Measurements from ENCODE around the gene CLCN5.

CLCN5 gene

DNA sequence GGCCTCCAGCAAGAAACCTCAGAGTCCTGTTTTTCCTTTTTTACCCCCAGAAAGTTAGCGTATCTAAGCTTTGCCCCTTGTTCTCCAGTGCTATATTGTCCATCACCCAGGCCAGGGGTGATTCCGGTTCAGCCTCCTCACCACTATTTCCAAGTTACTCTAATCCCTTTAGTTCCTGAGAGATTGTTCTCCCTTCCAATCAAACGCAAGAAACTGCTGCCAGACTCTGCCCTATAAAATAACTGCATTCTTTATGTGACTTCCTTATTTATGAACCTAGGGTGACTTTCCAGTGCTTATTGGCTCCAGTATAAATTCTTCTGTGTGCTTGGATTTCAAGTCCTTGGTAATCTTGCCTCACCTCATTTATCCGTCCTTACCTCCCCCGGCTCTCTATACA, 65.7 kb downstream of the CLCN5 start:
- Histone ChIP-seq H3K27me3 (ENCODE audit: control insufficient read depth, insufficient read depth, low read length) (peaks cover 3% of the 10 kb centered on the region), H3K4me1 (ENCODE audit: control insufficient read depth, insufficient read depth, low read length) (no peaks in the 10 kb centered on the region), H3K27ac (ENCODE audit: low read depth, low read length) (no peak overlapping the region), H3K36me3 (ENCODE audit: control insufficient read depth, insufficient read depth, low read length) (no peaks in the 10 kb centered on the region), H3K9ac (ENCODE audit: low read length) (no peak overlapping the region), H3K4me3 (ENCODE audit: low read length) (no peak overlapping the region)

DNA sequence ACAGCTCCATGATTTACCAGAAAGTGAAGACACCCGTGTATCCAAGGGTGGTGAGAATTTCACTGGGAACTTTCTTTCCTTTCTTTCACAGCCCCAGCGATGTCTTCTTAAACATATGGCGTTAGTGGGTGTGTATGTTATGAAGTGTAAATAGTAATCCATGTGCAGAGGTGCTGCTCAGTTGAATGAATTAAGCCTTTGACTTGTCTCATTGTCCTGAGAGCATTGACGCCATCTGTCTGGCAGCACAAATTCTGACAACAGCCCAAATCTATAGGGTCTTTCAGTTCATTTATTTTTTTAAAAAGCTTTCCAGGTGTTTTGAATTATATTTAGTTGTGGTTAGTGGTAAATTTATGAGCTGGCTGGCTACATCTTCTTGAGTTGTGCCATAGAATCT, 69.4 kb downstream of the CLCN5 start:
- Histone ChIP-seq H3K4me1 (ENCODE audit: control insufficient read depth, insufficient read depth, low read length) (no peaks in the 10 kb centered on the region), H3K27me3 (ENCODE audit: control insufficient read depth, insufficient read depth, low read length) (peaks cover 3% of the 10 kb centered on the region), H3K36me3 (ENCODE audit: control insufficient read depth, insufficient read depth, low read length) (no peaks in the 10 kb centered on the region), H3K9ac (ENCODE audit: low read length) (no peak overlapping the region), H3K27ac (ENCODE audit: low read depth, low read length) (no peak overlapping the region), H3K4me3 (ENCODE audit: low read length) (no peak overlapping the region)

DNA sequence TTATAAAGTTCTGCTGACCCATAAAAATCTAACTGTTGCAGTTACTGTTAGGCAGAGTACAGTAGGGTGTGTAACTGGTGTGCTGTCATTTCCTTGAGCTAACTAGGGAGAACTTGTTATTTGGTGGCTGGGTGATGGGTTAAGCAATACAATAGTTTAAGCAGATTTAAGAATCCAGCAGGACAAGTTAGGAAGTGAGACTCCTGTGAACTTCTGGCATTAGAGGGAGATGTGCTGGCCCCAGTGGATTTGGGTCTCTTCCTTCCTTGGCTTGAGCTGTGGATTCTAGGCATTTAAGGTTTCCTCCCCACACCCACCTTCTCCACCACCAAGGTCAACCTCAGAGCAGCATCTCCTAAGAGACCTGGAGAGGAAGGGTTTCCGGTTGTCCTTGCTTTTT, 70.5 kb downstream of the CLCN5 start:
- H3K27ac ChIP-seq (ENCODE audit: low read depth, low read length) = no peak overlapping the region
- H3K9ac ChIP-seq (ENCODE audit: low read length) = no peak overlapping the region
- H3K4me1 ChIP-seq (ENCODE audit: control insufficient read depth, insufficient read depth, low read length) = no peaks in the 10 kb centered on the region
- no peak overlapping the region for H3K4me3 ChIP-seq (ENCODE audit: low read length)
- peaks cover 3% of the 10 kb centered on the region for H3K27me3 ChIP-seq (ENCODE audit: control insufficient read depth, insufficient read depth, low read length)
- H3K36me3 ChIP-seq (ENCODE audit: control insufficient read depth, insufficient read depth, low read length) = no peaks in the 10 kb centered on the region

DNA sequence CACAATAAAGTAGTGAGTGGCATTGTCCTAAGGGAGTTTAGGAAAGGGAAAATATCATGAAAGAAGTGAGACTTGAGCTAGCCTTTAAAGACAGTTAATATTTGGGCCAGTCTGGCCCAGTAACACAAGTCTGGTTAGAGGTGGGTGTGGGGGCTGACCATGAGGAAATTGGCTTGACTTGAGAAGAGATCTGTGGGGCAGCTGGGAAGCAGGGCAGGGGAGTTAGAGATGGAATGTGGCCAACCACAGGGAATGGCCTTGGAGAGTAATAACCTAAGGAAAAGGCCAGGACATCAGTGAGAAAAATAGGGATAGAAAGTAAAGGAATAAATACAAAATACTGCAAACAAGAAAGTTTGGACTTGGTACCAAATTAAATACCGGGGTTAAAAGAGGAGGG, 71.3 kb downstream of the CLCN5 start:
- H3K4me1 ChIP-seq (ENCODE audit: control insufficient read depth, insufficient read depth, low read length) = no peaks in the 10 kb centered on the region
- no peak overlapping the region for H3K9ac ChIP-seq (ENCODE audit: low read length)
- no peak overlapping the region for H3K4me3 ChIP-seq (ENCODE audit: low read length)
- H3K36me3 ChIP-seq (ENCODE audit: control insufficient read depth, insufficient read depth, low read length) = no peaks in the 10 kb centered on the region
- H3K27me3 ChIP-seq (ENCODE audit: control insufficient read depth, insufficient read depth, low read length) = peaks cover 3% of the 10 kb centered on the region
- no peak overlapping the region for H3K27ac ChIP-seq (ENCODE audit: low read depth, low read length)

DNA sequence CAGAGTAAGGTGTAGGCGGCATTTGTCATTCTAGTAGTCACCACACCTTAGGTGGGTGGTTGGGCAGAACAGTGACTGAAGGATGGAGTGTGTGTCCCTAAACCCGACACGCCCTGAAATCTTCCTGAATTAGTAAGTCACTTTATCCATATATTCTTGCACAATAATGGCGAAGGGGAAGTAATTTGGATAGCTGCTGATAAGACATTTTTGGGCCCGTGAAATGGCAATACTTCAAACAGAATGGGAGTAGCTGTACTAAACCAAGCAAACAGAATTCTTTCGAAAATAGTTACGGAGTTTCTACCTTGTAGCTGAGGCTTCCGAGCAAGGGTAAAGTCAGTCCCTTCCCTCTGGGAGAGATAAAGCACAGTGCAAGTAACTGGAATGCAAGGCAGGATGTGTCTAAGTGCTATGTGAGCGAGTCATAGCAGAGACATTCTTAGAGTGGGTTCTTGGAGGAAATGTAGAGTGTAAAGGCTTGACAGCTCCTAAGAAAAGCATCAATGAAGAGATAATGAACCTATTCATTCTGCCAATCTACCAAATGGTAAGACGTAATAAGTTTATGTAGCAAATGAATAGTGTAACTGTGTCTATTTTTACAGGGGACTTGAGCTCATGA, 72.8 kb downstream of the CLCN5 start:
- Histone ChIP-seq H3K27me3 (ENCODE audit: control insufficient read depth, insufficient read depth, low read length) (peaks cover 3% of the 10 kb centered on the region), H3K4me1 (ENCODE audit: control insufficient read depth, insufficient read depth, low read length) (no peaks in the 10 kb centered on the region), H3K36me3 (ENCODE audit: control insufficient read depth, insufficient read depth, low read length) (no peaks in the 10 kb centered on the region), H3K27ac (ENCODE audit: low read depth, low read length) (no peak overlapping the region), H3K9ac (ENCODE audit: low read length) (no peak overlapping the region), H3K4me3 (ENCODE audit: low read length) (no peak overlapping the region)

DNA sequence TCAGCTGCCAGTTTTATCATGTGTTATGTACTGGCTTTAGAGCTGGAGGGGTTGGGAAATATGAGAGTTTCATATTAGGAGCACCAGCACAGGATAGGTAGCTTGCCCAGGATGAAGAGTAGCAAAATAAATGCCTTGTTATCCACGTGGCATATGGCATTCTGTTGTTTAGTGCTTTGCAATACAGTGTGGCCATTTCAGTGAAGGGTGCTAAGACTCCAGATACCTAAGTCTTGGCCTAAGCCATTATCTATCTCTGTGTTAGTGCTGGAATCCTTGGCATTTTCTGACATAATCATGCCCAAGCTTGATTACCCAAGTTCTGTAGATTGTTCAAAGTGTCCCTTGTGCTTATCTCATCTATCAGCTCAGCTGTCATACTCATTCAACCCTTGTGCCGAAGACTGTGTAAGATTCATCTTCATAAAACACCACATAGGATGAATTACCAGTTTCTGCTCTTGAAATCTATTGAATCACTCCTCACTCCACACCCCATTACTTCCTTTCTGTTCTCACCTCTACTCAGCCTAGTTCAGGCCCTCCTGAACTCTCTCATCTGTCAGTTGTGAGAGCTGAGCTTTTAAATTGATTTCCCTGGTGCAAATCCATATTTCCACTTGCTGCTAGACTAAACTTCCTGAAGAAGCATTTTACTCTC, 73.5 kb downstream of the CLCN5 start:
- Histone ChIP-seq H3K9ac (ENCODE audit: low read length) (no peak overlapping the region), H3K36me3 (ENCODE audit: control insufficient read depth, insufficient read depth, low read length) (no peaks in the 10 kb centered on the region), H3K4me1 (ENCODE audit: control insufficient read depth, insufficient read depth, low read length) (no peaks in the 10 kb centered on the region), H3K27ac (ENCODE audit: low read depth, low read length) (no peak overlapping the region), H3K27me3 (ENCODE audit: control insufficient read depth, insufficient read depth, low read length) (peaks cover 3% of the 10 kb centered on the region), H3K4me3 (ENCODE audit: low read length) (no peak overlapping the region)

DNA sequence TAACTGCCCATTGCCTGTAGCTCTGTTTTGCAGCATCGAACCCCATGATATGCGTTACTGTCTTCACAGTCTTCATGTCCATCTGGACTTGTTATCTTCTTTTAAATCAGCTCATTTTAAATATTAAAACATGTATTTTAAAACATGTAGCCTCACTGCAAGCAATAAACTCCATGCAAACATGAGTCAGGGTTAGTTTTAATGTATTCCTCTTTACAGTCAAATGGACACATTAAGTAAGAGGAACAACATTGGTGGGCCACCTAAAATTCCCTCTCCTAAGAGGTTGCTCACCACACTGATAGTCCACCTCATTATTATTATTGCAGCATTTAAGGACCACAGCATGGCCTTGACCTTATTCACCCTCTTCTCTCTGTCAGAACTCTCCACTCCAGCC, 74.1 kb downstream of the CLCN5 start:
- peaks cover 3% of the 10 kb centered on the region for H3K27me3 ChIP-seq (ENCODE audit: control insufficient read depth, insufficient read depth, low read length)
- H3K36me3 ChIP-seq (ENCODE audit: control insufficient read depth, insufficient read depth, low read length) = no peaks in the 10 kb centered on the region
- no peak overlapping the region for H3K4me3 ChIP-seq (ENCODE audit: low read length)
- no peak overlapping the region for H3K27ac ChIP-seq (ENCODE audit: low read depth, low read length)
- no peak overlapping the region for H3K9ac ChIP-seq (ENCODE audit: low read length)
- H3K4me1 ChIP-seq (ENCODE audit: control insufficient read depth, insufficient read depth, low read length) = no peaks in the 10 kb centered on the region

DNA sequence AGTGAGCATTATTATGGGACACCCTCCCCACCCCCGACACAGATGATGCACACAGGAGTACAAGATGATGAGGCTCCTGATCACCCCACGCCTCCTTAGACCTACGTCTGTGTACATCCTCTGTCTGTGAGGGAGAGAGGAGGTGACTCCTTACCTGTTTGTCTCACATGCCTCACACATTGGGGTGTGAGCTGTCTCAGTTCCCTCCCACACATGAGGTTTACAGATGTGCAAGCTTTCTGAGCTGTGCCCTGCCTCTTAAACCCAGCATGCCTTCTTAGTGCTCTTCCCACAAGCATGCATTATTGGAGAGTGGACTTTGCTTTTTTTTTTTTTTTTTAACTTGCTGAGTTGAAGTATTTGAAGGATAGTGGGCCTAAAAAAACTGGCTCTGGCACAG, 76.7 kb downstream of the CLCN5 start:
- Histone ChIP-seq H3K27ac (ENCODE audit: low read depth, low read length) (no peak overlapping the region), H3K4me1 (ENCODE audit: control insufficient read depth, insufficient read depth, low read length) (no peaks in the 10 kb centered on the region), H3K27me3 (ENCODE audit: control insufficient read depth, insufficient read depth, low read length) (no peaks in the 10 kb centered on the region), H3K9ac (ENCODE audit: low read length) (no peak overlapping the region), H3K36me3 (ENCODE audit: control insufficient read depth, insufficient read depth, low read length) (no peaks in the 10 kb centered on the region), H3K4me3 (ENCODE audit: low read length) (no peak overlapping the region)

DNA sequence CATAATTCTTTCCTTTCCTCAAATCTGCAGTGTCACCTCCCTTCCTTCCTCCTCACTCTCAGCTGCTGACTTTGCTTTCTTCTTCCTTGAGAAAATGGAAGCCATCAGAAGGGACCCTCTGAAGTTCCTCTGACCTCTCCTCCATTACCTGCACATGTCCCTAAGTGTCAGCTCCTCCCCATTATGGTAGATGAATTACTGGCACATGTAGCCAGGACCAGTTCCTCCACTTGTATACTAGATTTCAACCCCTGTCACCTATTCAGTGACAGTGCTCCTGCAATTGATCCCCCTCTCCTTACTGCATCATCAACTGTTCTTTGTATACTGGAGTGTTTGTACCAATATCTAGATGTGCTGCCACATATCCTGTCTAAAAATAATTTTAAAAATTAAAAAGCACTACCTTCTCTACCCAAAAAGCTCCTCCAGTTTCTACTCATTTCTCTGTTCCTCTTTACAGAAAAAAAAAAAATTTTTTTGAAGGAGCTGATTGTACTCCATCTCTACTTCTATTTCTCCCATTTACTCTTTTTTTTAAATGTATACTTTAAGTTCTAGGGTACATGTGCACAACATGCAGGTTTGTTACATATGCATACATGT, 78.6 kb downstream of the CLCN5 start:
- Histone ChIP-seq H3K9ac (ENCODE audit: low read length) (no peak overlapping the region), H3K27me3 (ENCODE audit: control insufficient read depth, insufficient read depth, low read length) (no peaks in the 10 kb centered on the region), H3K36me3 (ENCODE audit: control insufficient read depth, insufficient read depth, low read length) (no peaks in the 10 kb centered on the region), H3K4me1 (ENCODE audit: control insufficient read depth, insufficient read depth, low read length) (no peaks in the 10 kb centered on the region), H3K4me3 (ENCODE audit: low read length) (no peak overlapping the region), H3K27ac (ENCODE audit: low read depth, low read length) (no peak overlapping the region)

DNA sequence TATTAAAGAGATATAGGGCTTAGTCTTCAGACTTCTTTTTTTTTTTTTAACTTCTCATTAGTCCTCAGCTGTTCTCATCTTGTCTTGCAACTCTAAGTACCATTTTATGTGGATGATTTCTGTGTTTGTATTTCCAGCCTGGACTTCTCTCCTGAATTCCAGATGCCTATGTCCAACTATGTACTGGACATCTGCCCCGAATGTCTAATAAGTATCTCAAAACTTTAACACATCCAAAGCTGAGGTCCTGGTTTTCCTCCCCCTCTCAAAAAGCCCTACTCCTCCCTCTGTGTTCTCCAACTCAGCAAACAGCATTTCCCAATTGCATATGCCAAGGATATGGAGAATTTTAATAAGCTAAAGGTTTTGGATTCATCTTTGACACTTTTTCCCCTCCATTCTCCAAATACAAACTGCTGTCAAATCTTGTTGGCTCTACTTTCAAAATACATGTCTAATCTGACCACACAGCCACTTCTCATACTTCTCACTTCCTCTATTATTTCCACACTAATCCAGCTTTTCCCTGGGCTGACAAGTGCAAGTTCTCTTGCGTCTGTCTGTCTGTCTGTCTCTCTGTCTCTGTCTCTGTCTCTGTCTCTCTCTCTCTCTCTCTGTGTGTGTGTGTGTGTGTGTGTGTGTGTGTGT, 79.8 kb downstream of the CLCN5 start:
- no peak overlapping the region for H3K9ac ChIP-seq (ENCODE audit: low read length)
- no peaks in the 10 kb centered on the region for H3K36me3 ChIP-seq (ENCODE audit: control insufficient read depth, insufficient read depth, low read length)
- H3K4me1 ChIP-seq (ENCODE audit: control insufficient read depth, insufficient read depth, low read length) = no peaks in the 10 kb centered on the region
- H3K27ac ChIP-seq (ENCODE audit: low read depth, low read length) = no peak overlapping the region
- no peak overlapping the region for H3K4me3 ChIP-seq (ENCODE audit: low read length)
- H3K27me3 ChIP-seq (ENCODE audit: control insufficient read depth, insufficient read depth, low read length) = no peaks in the 10 kb centered on the region

DNA sequence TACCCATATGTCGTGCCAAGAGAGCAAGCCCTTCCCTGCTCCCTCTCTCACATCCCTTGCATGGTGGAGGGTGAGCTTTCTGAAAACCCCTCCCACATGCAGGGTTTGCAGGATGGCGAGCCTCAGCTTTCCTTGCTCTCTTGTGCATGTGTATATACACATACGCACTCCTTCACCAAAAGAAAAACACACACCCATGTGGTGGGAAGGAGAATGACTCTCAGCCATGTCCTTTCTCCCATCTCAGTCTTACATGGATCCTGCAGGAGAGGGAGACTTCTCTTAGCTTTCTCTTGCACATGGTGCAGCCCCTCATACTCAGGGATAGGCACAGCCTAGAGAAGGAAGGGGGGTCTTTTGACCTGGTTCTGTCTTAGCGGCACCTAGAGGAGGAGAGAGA, 81.1 kb downstream of the CLCN5 start:
- no peaks in the 10 kb centered on the region for H3K4me1 ChIP-seq (ENCODE audit: control insufficient read depth, insufficient read depth, low read length)
- no peak overlapping the region for H3K9ac ChIP-seq (ENCODE audit: low read length)
- no peaks in the 10 kb centered on the region for H3K36me3 ChIP-seq (ENCODE audit: control insufficient read depth, insufficient read depth, low read length)
- no peak overlapping the region for H3K27ac ChIP-seq (ENCODE audit: low read depth, low read length)
- no peaks in the 10 kb centered on the region for H3K27me3 ChIP-seq (ENCODE audit: control insufficient read depth, insufficient read depth, low read length)
- H3K4me3 ChIP-seq (ENCODE audit: low read length) = no peak overlapping the region

DNA sequence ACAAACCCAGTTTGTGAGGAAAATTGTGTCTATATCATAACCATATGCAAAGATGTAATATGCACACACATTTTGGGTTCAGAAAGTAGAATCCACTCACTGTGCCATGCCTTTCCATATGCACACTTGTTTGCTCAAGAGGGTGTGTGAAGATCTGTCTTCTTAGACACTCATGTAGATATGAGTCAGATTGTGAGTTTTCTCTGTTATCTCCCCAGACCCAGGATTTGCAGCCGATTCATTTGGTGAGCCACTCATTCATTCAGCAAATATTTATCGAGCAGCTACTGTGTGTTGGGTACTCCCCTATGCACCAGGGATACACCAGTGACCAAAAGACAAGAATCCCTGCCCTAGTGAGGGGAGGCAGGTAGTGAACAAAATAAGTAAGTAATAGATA, 81.5 kb downstream of the CLCN5 start:
- Histone ChIP-seq H3K4me1 (ENCODE audit: control insufficient read depth, insufficient read depth, low read length) (no peaks in the 10 kb centered on the region), H3K9ac (ENCODE audit: low read length) (no peak overlapping the region), H3K36me3 (ENCODE audit: control insufficient read depth, insufficient read depth, low read length) (no peaks in the 10 kb centered on the region), H3K27ac (ENCODE audit: low read depth, low read length) (no peak overlapping the region), H3K27me3 (ENCODE audit: control insufficient read depth, insufficient read depth, low read length) (no peaks in the 10 kb centered on the region), H3K4me3 (ENCODE audit: low read length) (no peak overlapping the region)

Measured in rectal smooth muscle tissue (tissue), 1 donor.